K562 (cell line): Measurements from ENCODE around the gene HPCAL1. TPM values are rescaled to one million over a fixed set of nuclear protein-coding genes. Genes with fewer than 3 reads are reported as not detected.

Source experiments
- ADNP ChIP-seq: fragments of 200-800 bp; sonication (Bioruptor generic); IDR thresholded peaks from 2 replicates; pipeline ENCODE4 v1.6.1; 2016; ENCODE audit warnings: missing genetic modification characterization, missing compliant biosample characterization
- BRD9 ChIP-seq: fragments of 450-650 bp; IDR thresholded peaks from 2 replicates; pipeline ENCODE4 v1.6.1; 2018; ENCODE audit warnings: low read depth; ENCODE audit not compliant: partially characterized antibody
- BRF2 ChIP-seq: IDR thresholded peaks from 3 replicates; pipeline ENCODE4 v1.6.1; 2011; ENCODE audit warnings: borderline replicate concordance, mild to moderate bottlenecking; ENCODE audit not compliant: insufficient read length, insufficient read depth
- CEBPB ChIP-seq: fragments of 450-650 bp; IDR thresholded peaks from 2 replicates; pipeline ENCODE4 v1.6.1; 2016; ENCODE audit warnings: missing genetic modification characterization, missing compliant biosample characterization
- CEBPZ ChIP-seq: fragments of 150-350 bp; IDR thresholded peaks from 2 replicates; pipeline ENCODE4 v1.6.1; 2014; ENCODE audit warnings: low read depth, mild to moderate bottlenecking, low read length, borderline replicate concordance
- CHCHD3 ChIP-seq: fragments of 250-450 bp; sonication (Bioruptor Pico); IDR thresholded peaks from 2 replicates; pipeline ENCODE4 v2.1.2; 2022; ENCODE audit warnings: mild to moderate bottlenecking
- DPF2 ChIP-seq: fragments of 450-650 bp; IDR thresholded peaks from 2 replicates; pipeline ENCODE4 v1.6.1; 2016
- EZH2 ChIP-seq: IDR thresholded peaks from 2 replicates; pipeline ENCODE4 v1.6.1; 2012; ENCODE audit warnings: low read depth, mild to moderate bottlenecking, inconsistent platforms, low read length, borderline replicate concordance
- FOXJ2 ChIP-seq: fragments of 200-800 bp; sonication (Bioruptor generic); IDR thresholded peaks from 2 replicates; pipeline ENCODE4 v1.6.1; 2016; ENCODE audit warnings: missing genetic modification characterization, missing compliant biosample characterization
- GABPB2 ChIP-seq: fragments of 250-450 bp; sonication (Bioruptor Pico); conservative IDR thresholded peaks from 2 replicates; pipeline ENCODE4 v1.5.1; 2021; ENCODE audit warnings: mild to moderate bottlenecking
- HNRNPH1 ChIP-seq: fragments of 200-400 bp; formaldehyde crosslinking; optimal IDR thresholded peaks from 2 replicates; pipeline ENCODE3; 2017; ENCODE audit warnings: low read depth, mild to moderate bottlenecking, low read length, moderate library complexity
- HNRNPL ChIP-seq: fragments of 200-400 bp; formaldehyde crosslinking; IDR thresholded peaks from 2 replicates; pipeline ENCODE4 v1.6.1; 2017; ENCODE audit warnings: low read depth, mild to moderate bottlenecking, low read length
- NFRKB ChIP-seq: fragments of 450-650 bp; IDR thresholded peaks from 2 replicates; pipeline ENCODE4 v1.6.1; 2016; ENCODE audit warnings: low read depth
- NRF1 ChIP-seq, 2 experiments: fragments of 450-650 bp; IDR thresholded peaks in 1 of 2; conservative IDR thresholded peaks in 1 of 2; 2 replicates each; pipeline ENCODE4 v1.6.1; 2014; ENCODE audit warnings: mild to moderate bottlenecking in 2 of 2
- PHTF2 ChIP-seq: fragments of 250-450 bp; sonication (Bioruptor Pico); IDR thresholded peaks from 2 replicates; pipeline ENCODE4 v1.5.0; 2021; ENCODE audit warnings: mild to moderate bottlenecking
- SMAD3 ChIP-seq: fragments of 450-650 bp; formaldehyde crosslinking; conservative IDR thresholded peaks from 2 replicates; pipeline ENCODE4 v1.4.0; 2020; ENCODE audit warnings: mild to moderate bottlenecking
- SP1 ChIP-seq: sonication (generic); formaldehyde crosslinking; IDR thresholded peaks from 2 replicates; pipeline ENCODE4 v1.8.1; 2022; ENCODE audit warnings: mild to moderate bottlenecking, missing genetic modification reagents
- STAT5A ChIP-seq: IDR thresholded peaks from 2 replicates; pipeline ENCODE4 v1.6.1; 2012; ENCODE audit warnings: low read length, inconsistent platforms, borderline replicate concordance
- TFAM ChIP-seq: fragments of 250-450 bp; sonication (Bioruptor Pico); conservative IDR thresholded peaks from 2 replicates; pipeline ENCODE4 v1.5.0; 2021; ENCODE audit warnings: mild to moderate bottlenecking, moderate library complexity
- YBX1 ChIP-seq: fragments of 450-650 bp; IDR thresholded peaks from 2 replicates; pipeline ENCODE4 v1.7.1; 2016; ENCODE audit warnings: mild to moderate bottlenecking
- ZNF140 ChIP-seq: fragments of 250-450 bp; sonication (Bioruptor Pico); IDR thresholded peaks from 2 replicates; pipeline ENCODE4 v1.8.0; 2021; ENCODE audit warnings: moderate library complexity, mild to moderate bottlenecking, inconsistent platforms
- ZNF764 ChIP-seq: fragments of 250-450 bp; sonication (Bioruptor Pico); IDR thresholded peaks from 2 replicates; pipeline ENCODE4 v1.4.0; 2020; ENCODE audit warnings: low read depth, mild to moderate bottlenecking, moderate library complexity
- polyA plus RNA-seq, 8 experiments: library from polyadenylated mRNA; depleted of rRNA in 4 of 8; stranded (reverse) in 5 of 8; unstranded in 3 of 8; fragments of >200 nt; fragmentation: Nextera tagmentation in 2 of 8; fragmentation: Illumina TruSeq in 1 of 8; extraction: Ambion mirVana in 2 of 8; extraction: Trizol in 1 of 8; gene quantifications; 2 replicates each; pipeline versions ENCODE4 v1.2.1 to v1.2.3, GENCODE V29; 2011 to 2014; ENCODE audit warnings: inconsistent platforms in 1 of 8, missing spikeins in 1 of 8
- total RNA-seq, 7 experiments: library from RNA; depleted of rRNA in 6 of 7; stranded (reverse); fragments of >200 nt in 6 of 7; fragmentation: Illumina TruSeq in 2 of 7; extraction: Trizol in 2 of 7; gene quantifications; 2 replicates each; pipeline versions ENCODE4 v1.2.1 to v1.2.3, GENCODE V29; 2011 to 2021; ENCODE audit warnings: low replicate concordance in 1 of 7
- TF ChIP-seq, protein P1 (sequence below): sonication (generic); formaldehyde crosslinking; IDR thresholded peaks from 2 replicates; pipeline ENCODE4 v1.8.0; 2022; ENCODE audit warnings: mild to moderate bottlenecking, missing genetic modification reagents
- TF ChIP-seq, protein P2 (sequence below): fragments of 450-650 bp; IDR thresholded peaks from 2 replicates; pipeline ENCODE4 v1.6.1; 2016

HPCAL1 gene
- total and polyA plus RNA-seq, 9 of the 15 experiments (the other 6 are each of a cell fraction or from before 2014, with no cell fraction given): 2.7 to 65.5 (median 23.9) TPM

DNA sequence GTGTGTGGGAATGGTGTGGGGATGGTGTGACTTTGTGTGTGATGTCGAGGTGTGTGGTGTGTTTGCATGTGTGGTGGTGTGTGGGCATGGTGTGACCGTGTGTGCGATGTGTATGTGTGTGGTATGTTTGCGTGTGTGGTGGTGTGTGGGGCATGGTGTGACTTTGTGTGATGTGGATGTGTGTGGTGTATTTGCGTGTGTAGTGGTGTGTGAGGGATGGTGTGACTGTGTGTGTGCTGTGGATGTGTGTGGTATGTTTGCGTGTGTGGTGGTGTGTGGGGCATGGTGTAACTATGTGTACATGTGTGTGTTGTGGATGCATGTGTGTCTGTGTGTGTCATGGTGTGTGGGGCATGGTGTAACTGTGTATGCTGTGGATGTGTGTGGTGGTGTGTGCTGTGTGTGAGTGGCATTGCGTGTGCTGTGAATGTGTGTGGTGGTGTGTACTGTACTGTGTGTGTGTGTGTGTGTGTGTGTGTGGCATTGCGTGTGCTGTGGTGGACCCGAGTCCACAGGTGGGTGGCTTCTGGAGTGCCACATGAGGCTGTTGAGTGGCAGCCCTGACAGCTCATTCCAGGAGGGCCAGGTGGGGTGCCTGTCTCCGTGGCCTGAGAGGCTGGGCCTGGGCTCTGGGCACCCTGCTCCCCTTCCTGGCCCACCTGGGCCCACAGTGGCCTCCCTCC, 130.7 kb downstream of the HPCAL1 start (continued):
- TF ChIP-seq EZH2 (no peak), CEBPB (tag) (no peak), SMAD3 (CRISPR knock-in tag) (no peak), DPF2 (no peak), NFRKB (0 out of 2 replicates have a peak, but pooled peaks have one; percentile 25), BRD9 (no peak), ZNF140 (CRISPR knock-in tag) (no peak), NRF1 (conservative IDR thresholded peaks at IDR 0.05 in 1 of 2, IDR thresholded peaks at IDR 0.05 in 1 of 2) (no peak), YBX1 (no peak), GABPB2 (no peak), ZNF764 (CRISPR knock-in tag) (no peak), TFAM (CRISPR knock-in tag) (no peak), HNRNPH1 (no peak), PHTF2 (no peak), ADNP (tag) (0 out of 2 replicates have a peak, but pooled peaks have one; percentile 26), STAT5A (no peak), BRF2 (no peak), CEBPZ (no peak), FOXJ2 (tag) (no peak), HNRNPL (no peak), CHCHD3 (no peak), SP1 (CRISPR knock-in tag) (no peak)
- TF ChIP-seq, protein P1, sequence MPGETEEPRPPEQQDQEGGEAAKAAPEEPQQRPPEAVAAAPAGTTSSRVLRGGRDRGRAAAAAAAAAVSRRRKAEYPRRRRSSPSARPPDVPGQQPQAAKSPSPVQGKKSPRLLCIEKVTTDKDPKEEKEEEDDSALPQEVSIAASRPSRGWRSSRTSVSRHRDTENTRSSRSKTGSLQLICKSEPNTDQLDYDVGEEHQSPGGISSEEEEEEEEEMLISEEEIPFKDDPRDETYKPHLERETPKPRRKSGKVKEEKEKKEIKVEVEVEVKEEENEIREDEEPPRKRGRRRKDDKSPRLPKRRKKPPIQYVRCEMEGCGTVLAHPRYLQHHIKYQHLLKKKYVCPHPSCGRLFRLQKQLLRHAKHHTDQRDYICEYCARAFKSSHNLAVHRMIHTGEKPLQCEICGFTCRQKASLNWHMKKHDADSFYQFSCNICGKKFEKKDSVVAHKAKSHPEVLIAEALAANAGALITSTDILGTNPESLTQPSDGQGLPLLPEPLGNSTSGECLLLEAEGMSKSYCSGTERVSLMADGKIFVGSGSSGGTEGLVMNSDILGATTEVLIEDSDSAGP (CRISPR knock-in tag): no peak
- TF ChIP-seq, protein P2, sequence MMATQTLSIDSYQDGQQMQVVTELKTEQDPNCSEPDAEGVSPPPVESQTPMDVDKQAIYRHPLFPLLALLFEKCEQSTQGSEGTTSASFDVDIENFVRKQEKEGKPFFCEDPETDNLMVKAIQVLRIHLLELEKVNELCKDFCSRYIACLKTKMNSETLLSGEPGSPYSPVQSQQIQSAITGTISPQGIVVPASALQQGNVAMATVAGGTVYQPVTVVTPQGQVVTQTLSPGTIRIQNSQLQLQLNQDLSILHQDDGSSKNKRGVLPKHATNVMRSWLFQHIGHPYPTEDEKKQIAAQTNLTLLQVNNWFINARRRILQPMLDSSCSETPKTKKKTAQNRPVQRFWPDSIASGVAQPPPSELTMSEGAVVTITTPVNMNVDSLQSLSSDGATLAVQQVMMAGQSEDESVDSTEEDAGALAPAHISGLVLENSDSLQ: no peak; the same call in 1 of the 2 replicates
